Endodermal cell (in vitro differentiated cells): ENCODE data around the gene CDKL5. TPM values are rescaled to one million over a fixed set of nuclear protein-coding genes. Genes with fewer than 3 reads are reported as not detected.

ENCODE experiments used
- DNase-seq: peaks from one replicate; pipeline ENCODE4 v3.0.0-alpha.2; 2017
- H3K27ac ChIP-seq: 2 replicates; pipeline ENCODE4 v1.5.1; 2013; ENCODE audit warnings: mild to moderate bottlenecking, low read depth, low read length, moderate library complexity
- H3K27me3 ChIP-seq: 2 replicates; pipeline ENCODE4 v1.6.1; 2013; ENCODE audit warnings: mild to moderate bottlenecking, low read length, moderate library complexity; ENCODE audit not compliant: insufficient read depth, control insufficient read depth, poor library complexity, severe bottlenecking
- H3K36me3 ChIP-seq: 2 replicates; pipeline ENCODE4 v1.7.0; 2013; ENCODE audit warnings: mild to moderate bottlenecking, low read length, moderate library complexity; ENCODE audit not compliant: control insufficient read depth, insufficient read depth
- H3K4me1 ChIP-seq: one replicate; pipeline ENCODE4 v1.7.0; 2013; ENCODE audit warnings: low read length; ENCODE audit not compliant: control insufficient read depth, insufficient read depth
- H3K4me3 ChIP-seq: 2 replicates; pipeline ENCODE4 v1.5.1; 2013; ENCODE audit warnings: mild to moderate bottlenecking, low read length, moderate library complexity
- H3K9ac ChIP-seq: 2 replicates; pipeline ENCODE4 v1.6.1; 2013; ENCODE audit warnings: mild to moderate bottlenecking, low read length, moderate library complexity; ENCODE audit not compliant: poor library complexity, severe bottlenecking; ENCODE audit errors: extremely low read depth
- H3K9me3 ChIP-seq: 2 replicates; pipeline ENCODE4 v1.6.1; 2013; ENCODE audit warnings: mild to moderate bottlenecking, low read length, moderate library complexity; ENCODE audit not compliant: control insufficient read depth
- H3K27ac Mint-ChIP-seq: 2 replicates; pipeline ENCODE4 v1.8.0; 2020; ENCODE audit warnings: mixed read lengths
- H3K27me3 Mint-ChIP-seq: 2 replicates; pipeline ENCODE4 v1.8.0; 2021; ENCODE audit warnings: mild to moderate bottlenecking, mixed read lengths; ENCODE audit not compliant: insufficient read depth
- H3K36me3 Mint-ChIP-seq: 2 replicates; pipeline ENCODE4 v1.8.0; 2020; ENCODE audit warnings: low read depth, mixed read lengths
- H3K4me1 Mint-ChIP-seq: 2 replicates; pipeline ENCODE4 v1.8.0; 2020; ENCODE audit warnings: mixed read lengths
- H3K4me3 Mint-ChIP-seq: 2 replicates; pipeline ENCODE4 v1.8.0; 2020; ENCODE audit warnings: mild to moderate bottlenecking, moderate library complexity, mixed read lengths
- H3K9me3 Mint-ChIP-seq: 2 replicates; pipeline ENCODE4 v1.8.0; 2020; ENCODE audit warnings: mild to moderate bottlenecking, mixed read lengths
- CTCF ChIP-seq: fragments of 200-600 bp; sonication (generic); conservative IDR thresholded peaks from 2 replicates; pipeline ENCODE4 v1.5.0; 2021; ENCODE audit warnings: antibody characterized with exemption, mild to moderate bottlenecking
- WGBS, 2 experiments: methylation state at CpG; one replicate each; pipeline versions ENCODE4 v1.1.5 to v1.1.7; 2013; ENCODE audit warnings: missing lambda C conversion rate in 2 of 2, mixed read lengths in 1 of 2; ENCODE audit not compliant: insufficient coverage in 1 of 2, insufficient read length in 1 of 2; 5-methylcytosine and 5-hydroxymethylcytosine counted together
- total RNA-seq, 2 donors: library from RNA; stranded (reverse); fragmentation: NEBNext Ultra II Directional in 1 of 2; extraction: Animal tissue kit (Norgen Biotek cat#: 25700) in 1 of 2; gene quantifications; 2 replicates in 1 of 2; 3 replicates in 1 of 2; pipeline ENCODE4 v1.2.1, GENCODE V29; 2021

Gene CDKL5
- total RNA-seq, 2 donors from 2014 or later, result 18.2 to 19.3 TPM

DNA sequence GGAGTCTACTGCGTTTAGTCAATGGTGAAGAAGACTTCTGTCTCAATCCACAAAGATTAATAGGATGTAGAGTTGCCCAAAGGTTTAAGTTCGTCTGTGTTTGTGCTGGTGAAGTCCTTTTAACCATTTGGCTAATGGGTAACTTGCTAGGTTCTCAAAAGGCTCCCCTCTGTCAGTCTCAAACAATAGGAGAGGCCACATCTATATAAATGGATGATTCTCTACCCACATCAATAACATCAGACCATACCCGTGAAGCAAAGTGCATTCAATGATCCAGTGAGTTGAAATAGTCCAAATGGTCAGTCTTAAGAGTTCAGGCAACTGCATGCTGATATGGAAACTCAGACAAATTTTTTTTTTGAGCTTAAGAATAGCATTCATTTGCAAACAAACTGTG lies 218.4 kb downstream of the CDKL5 start:
- Histone ChIP-seq H3K4me1 (no peaks in the 10 kb centered on the region), H3K9ac (no peak overlapping the region), H3K27me3 (no peaks in the 10 kb centered on the region), H3K9me3 (no peaks in the 10 kb centered on the region), H3K27ac (no peak overlapping the region), H3K4me3 (no peak overlapping the region), H3K36me3 (no peaks in the 10 kb centered on the region)
- no peak overlapping the region for H3K27ac Mint-ChIP-seq
- H3K4me3 Mint-ChIP-seq, result no peak overlapping the region
- 85% methylated on average over 2 of the region's 3 CpGs; no CpG with 5 or more reads in 1 of the 2 experiments for WGBS, 2 experiments
- H3K27me3 Mint-ChIP-seq, result peaks cover 8% of the 10 kb centered on the region
- DNase-seq, result no peak
- no peak for TF ChIP-seq CTCF
- H3K36me3 Mint-ChIP-seq, result peaks cover 2% of the 10 kb centered on the region
- peaks cover 6% of the 10 kb centered on the region for H3K4me1 Mint-ChIP-seq
- peaks cover 63% of the 10 kb centered on the region for H3K9me3 Mint-ChIP-seq

GRCh38 chrX:18647621-18648020 lies 222.2 kb downstream of the CDKL5 start:
- peaks cover 8% of the 10 kb centered on the region for H3K27me3 Mint-ChIP-seq
- H3K4me3 Mint-ChIP-seq, result no peak overlapping the region
- peaks cover 2% of the 10 kb centered on the region for H3K36me3 Mint-ChIP-seq
- TF ChIP-seq CTCF, result no peak
- H3K36me3 ChIP-seq, result no peaks in the 10 kb centered on the region
- peaks cover 63% of the 10 kb centered on the region for H3K9me3 Mint-ChIP-seq
- DNase-seq, result no peak
- H3K27ac Mint-ChIP-seq, result no peak overlapping the region
- H3K9ac ChIP-seq, result no peak overlapping the region
- WGBS, 2 experiments, result 90% methylated on average over 4 of the region's 4 CpGs; no CpG with 5 or more reads in 1 of the 2 experiments
- H3K4me1 Mint-ChIP-seq, result peaks cover 13% of the 10 kb centered on the region
- H3K27me3 ChIP-seq, result no peaks in the 10 kb centered on the region
- no peaks in the 10 kb centered on the region for H3K9me3 ChIP-seq
- H3K4me1 ChIP-seq, result no peaks in the 10 kb centered on the region
- no peak overlapping the region for H3K4me3 ChIP-seq
- no peak overlapping the region for H3K27ac ChIP-seq

DNA sequence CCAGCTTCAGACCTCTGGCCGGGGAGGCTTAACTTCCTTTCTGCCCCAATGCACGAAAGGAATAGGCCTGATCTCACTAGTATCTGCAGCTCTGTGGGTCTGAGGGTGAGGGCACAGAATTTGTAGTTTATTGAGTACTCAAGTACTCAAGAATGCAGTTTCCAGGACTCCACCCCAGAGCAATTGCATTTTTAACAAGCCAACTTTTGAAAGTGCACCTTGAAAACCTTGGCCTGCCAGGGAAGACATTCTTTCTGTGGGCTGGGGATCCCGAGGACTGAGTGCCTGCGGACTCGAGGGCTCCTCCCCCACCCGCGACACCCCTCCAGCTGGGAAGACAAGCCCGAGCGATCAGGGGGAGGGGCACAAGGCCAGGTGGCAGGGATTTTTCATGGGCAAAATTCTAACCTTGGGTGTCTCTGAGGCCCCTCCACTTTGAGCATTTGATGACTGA lies 224.1 kb downstream of the CDKL5 start:
- WGBS, 2 experiments, result 36% methylated on average over 9 of the region's 9 CpGs; no CpG with 5 or more reads in 1 of the 2 experiments
- Histone ChIP-seq H3K27ac (no peak overlapping the region), H3K4me3 (no peak overlapping the region), H3K9me3 (no peaks in the 10 kb centered on the region), H3K27me3 (no peaks in the 10 kb centered on the region), H3K9ac (no peak overlapping the region), H3K4me1 (no peaks in the 10 kb centered on the region), H3K36me3 (no peaks in the 10 kb centered on the region)
- DNase-seq, result peak; percentile 64
- no peak for TF ChIP-seq CTCF
- peaks cover 2% of the 10 kb centered on the region for H3K36me3 Mint-ChIP-seq
- H3K4me3 Mint-ChIP-seq, result no peak overlapping the region
- H3K27ac Mint-ChIP-seq, result no peak overlapping the region
- H3K4me1 Mint-ChIP-seq, result peaks cover 10% of the 10 kb centered on the region
- peaks cover 64% of the 10 kb centered on the region for H3K9me3 Mint-ChIP-seq
- H3K27me3 Mint-ChIP-seq, result peaks cover 8% of the 10 kb centered on the region
